Activated CD4-positive, CD25-positive, alpha-beta regulatory T cell (primary cell): ENCODE data around the gene CDC42BPB.
"Not testable (repeated sequence)": the region's sequence is repeated elsewhere in the genome, so short reads cannot be mapped to it uniquely, and the experiment has no call there.

ENCODE experiments used
- DNase-seq, 4 experiments: peaks; one replicate each; lab custom pipeline; 2025; lab: John Stamatoyannopoulos, UW

Gene CDC42BPB

DNA sequence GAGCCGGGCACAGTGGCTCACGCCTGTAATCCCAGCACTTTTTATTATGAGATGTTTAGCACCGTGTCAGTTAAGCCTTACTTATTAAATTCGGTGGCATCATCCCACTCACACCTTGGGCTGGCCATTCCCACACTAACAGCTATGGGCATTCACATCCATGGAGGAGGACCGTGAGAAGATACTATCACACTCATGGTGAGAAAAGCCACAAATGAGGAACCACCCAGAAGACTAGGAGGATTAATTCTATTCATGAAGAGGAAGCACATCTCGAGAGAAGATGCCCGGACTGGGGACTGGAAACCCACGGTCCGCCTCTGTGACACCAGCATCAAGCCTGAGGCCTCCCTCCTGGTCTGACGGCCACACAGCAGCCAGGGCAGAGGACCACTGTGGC is 4.9 kb downstream of the CDC42BPB start:
- no peak for DNase-seq

- no peak for DNase-seq
These were observed 6.4 kb downstream of the CDC42BPB start for GRCh38 chr14:103050935-103051334.

GRCh38 chr14:103047453-103047852 is 9.9 kb downstream of the CDC42BPB start:
- DNase-seq: not testable (repeated sequence)

GRCh38 chr14:103045371-103045869 is 11.9 kb downstream of the CDC42BPB start:
- no peak for DNase-seq

GRCh38 chr14:103043257-103044015 is 13.9 kb downstream of the CDC42BPB start:
- no peak for DNase-seq

GRCh38 chr14:103041464-103041863 is 15.9 kb downstream of the CDC42BPB start:
- no peak for DNase-seq

- no peak for DNase-seq
These were observed 23.7 kb downstream of the CDC42BPB start for GRCh38 chr14:103033681-103034096.

- DNase-seq: no peak
These were observed 25.4 kb downstream of the CDC42BPB start for GRCh38 chr14:103031956-103032355.

GRCh38 chr14:103031566-103031911 is 25.8 kb downstream of the CDC42BPB start:
- no peak for DNase-seq

DNA sequence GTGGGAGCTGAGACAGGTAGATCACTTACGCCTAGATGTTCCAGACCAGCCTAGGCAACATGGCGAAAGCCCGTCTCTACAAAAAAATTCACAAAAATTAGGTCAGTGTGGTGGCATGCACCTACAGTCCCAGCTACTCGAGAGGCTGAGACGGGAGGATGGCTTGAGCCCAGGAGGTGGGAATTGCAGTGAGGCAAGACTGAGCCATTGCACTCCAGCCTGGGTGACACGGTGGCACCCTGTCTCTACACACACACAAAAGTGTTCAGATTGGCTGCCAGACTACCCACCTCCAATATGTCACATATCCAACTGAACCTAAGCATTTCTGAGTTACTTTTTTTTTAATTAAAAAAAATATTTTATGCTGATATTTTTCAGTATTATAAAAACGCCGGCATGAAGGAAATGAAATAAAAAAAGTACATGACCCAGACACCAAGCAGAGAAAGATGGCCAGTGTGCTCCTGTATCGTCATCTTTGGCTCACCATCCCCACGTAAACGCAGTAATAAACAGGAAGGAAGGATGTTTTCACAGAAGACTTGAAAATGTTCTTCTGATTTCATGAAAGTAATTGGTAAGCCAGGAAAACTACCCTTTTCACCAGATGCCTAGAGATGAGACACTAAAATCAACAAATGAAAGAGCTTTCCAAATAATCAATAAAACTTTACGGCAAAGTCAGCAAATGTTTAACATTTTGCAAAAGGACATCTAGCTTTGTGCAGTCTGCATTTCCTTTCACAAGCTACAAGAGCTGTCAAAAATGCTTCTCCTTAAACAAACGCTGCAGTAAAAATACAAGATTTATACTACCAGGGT is 26.4 kb downstream of the CDC42BPB start:
- no peak for DNase-seq

DNA sequence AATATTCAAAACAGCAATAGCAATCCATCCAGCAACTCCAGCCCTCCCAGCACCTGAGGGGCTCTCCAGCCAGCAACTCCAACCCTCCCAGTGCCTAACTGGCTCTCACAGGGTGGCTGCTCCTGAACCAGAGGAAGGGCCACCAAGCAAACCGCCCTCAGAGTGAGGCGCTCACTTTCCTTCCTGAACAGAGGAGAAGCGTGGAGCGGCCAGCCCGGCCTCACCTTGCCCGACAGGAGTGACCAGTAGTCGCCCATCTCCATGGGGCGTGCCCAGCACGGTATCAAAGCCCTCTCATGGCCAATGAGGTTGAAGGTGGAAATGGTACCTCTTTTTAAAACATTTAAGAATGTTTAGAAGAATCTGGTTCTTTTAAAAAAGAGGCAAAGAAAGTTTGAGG is 27.4 kb downstream of the CDC42BPB start:
- DNase-seq: no peak

- DNase-seq: no peak
These were observed 28.6 kb downstream of the CDC42BPB start for GRCh38 chr14:103028772-103029171.

DNA sequence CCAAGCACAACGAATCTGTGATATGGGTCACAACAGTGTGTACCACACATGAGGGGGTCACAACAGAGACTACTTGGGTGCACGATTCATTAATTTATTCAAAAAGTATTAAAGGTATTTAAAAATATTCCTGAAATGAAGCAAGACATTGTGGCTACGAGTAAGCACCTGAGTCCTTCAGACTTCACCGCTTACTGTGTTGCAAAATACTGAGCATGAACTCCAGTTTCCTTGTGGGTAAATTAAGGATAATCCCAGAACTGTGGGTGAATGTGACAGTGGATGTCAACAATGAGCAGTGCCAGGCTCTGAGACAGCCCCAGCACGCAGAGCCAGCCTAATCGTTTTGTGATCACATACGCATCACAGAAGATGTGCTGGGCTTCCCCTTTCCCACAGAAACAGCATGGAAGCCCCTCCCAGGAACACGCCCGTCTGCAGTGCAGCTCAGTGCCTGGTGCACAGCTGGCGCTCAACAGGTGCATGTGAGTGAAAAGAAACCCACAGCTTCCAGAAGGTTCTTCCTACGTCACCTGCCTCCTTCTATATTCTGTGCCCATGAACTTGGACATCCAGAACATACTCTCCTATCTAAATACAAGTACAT is 29.1 kb downstream of the CDC42BPB start:
- no peak for DNase-seq

- DNase-seq: no peak
These were observed 29.9 kb downstream of the CDC42BPB start for GRCh38 chr14:103027451-103027850.

DNA sequence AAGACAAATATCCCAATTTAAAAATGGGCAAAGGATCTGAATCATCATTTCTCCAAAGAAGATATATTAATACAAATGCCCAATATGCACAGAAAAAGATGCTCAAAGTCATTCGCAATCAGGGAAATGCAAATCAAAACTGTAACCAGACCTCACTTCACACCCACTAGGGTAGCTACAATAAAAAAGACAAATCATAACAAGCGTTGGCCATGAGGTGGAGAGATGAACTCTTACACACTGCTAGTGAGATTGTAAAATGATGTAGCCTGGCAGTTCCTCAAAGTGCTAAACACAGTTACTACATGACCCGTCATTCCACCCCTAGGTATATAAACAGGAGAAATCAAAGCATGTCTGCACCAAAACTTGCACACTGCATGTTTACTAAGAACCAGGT is 30.4 kb downstream of the CDC42BPB start:
- no peak for DNase-seq

DNA sequence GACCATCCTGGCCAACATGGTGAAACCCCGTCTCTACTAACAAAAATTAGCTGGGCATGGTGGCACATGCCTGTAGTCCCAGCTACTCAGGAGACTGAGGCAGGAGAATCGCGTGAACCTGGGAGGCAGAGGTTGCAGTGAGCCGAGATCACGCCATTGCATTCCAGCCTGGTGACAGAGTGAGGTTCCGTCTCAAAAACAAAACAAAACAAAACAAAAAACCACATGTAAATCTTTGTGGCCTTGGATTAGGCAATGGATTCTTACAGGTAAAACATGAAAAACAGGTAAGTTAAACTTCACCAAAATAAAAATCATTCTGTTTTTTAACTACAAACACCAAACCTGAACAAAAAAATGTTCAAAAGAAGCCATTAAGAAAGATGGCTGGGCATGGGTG is 31.2 kb downstream of the CDC42BPB start:
- not testable (repeated sequence) for DNase-seq

DNA sequence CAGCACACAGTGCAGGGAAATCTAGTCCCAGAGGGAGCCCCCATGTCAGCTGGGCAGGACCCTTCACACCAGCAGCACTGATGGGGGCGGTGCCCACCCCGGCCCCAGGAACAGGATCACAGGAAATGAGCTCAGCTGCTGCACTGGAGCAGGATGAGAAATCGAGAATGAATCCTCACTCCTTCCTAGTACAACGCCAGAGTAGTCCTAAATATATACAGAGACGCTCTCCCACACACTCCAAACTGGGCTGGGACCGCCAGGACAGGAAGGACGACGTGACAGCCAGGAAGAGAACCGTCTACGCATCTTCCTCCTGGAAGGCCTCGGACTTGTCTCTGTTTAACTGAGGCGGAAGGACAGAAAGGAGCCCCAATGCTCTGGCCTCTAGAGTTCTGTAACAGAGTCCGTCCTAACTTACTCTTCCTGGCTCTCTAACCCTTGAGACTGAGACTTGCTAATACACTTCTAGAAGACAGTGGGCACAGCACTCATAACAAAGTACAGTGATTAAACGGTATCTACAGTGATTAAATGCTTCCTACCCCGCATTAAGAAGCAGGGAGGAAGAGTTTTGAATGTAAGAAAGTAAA is 33.4 kb downstream of the CDC42BPB start:
- DNase-seq: no peak

- DNase-seq: no peak
These were observed 34.7 kb downstream of the CDC42BPB start for GRCh38 chr14:103022685-103023044.

GRCh38 chr14:103022002-103022684 is 35.2 kb downstream of the CDC42BPB start:
- DNase-seq: no peak

DNA sequence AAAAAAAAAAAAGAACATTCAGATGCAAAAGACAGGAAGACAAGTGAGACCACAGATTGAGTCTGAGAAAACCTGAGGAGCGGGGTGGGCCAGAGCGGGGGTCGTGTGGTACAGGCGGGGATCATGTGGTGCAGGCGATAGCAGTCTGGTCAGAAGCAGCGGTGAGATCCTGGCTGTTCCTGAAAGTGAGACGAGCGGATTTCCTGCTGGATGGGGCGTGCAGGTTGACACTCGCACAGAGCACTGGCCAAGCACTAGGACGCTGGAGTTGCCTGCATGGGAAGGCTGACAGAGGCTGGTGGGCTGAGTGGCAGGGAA is 35.7 kb downstream of the CDC42BPB start:
- no peak for DNase-seq

- DNase-seq: no peak
These were observed 36.8 kb downstream of the CDC42BPB start for GRCh38 chr14:103020271-103021170.
